Measurements from ENCODE around the gene ELFN1.

The ELFN1 gene

DNA sequence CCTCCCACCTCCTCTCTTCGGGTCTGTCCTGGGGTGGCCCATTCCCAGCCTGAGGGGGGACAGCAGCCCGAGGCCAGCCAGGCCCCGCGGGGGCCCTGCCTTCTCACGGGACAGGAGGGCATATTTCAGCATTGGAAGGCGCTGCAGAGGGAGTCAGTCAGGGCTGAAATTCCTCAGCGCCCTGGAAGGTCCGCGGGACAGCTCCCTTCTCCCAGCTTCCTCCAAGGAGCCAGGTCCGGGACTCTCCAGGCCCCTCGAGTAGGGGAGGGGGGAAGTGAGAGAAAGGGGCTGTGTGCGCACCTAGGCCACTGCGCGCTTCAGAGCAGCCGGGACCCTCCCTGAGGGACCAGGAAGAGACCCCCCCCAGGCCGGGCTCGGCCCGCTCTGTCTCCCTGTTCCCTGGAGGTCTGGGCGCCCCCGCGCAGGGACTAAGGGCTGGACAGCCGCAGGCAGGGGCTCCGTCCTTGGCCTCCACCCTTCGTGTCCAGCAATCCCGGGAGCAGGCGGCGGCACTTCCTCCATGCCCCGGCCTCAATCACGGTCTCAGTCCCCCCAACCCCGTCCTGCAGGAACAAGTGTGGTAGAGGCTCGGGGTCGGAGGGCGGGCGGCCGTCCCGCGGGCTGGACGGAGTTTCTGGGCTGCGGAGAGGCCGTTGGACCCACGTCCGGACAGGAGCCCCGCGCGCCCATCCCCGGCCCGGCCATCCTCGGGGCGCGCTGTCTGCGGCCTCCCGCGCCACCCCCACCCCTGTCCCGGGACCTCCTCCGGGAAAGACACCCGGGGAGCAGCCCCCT lies 6.0 kb upstream of the ELFN1 start:
- no peak for DNase-seq (ENCODE audit: low read depth, low spot score)

DNA sequence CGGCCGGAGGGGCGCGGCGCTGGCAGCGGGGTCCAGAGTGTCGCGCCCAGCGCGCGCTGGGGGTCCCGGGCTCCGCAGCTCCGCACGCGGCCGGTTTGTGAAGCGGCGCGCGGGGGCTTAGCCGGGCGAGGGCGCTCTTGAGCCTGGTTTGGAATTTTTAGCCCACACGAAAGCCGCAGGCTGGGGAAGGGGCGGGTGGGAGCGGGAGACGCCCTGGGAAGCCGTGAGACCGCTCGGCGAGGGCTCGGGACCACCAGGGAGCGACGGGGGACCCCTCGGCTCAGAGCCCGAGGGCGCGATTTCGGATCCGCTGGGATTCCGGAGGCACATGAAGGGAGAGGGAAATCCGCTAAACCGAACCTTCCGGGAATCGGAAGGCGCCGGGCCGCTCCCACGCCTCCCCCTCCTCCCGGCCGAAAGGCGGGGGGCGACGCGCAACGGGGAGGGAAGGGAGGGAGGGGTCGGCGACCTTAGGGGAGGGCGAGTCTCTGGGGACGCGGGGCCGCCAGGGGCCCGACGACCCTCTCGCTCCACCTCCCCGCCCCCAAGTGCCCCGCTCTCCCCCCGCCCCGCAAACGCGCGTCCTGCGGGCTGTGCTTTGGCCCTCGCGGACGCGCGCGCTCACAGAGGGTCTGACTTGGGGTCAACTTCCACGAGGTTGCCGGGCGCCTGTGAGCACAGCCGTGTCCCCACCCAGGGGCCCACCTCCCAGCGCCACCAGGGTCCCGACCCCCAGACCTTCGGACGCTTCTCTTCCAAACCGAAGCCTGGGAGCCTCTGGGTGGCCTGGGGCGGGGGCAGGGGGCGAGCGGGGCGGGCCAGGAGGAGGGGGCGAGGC lies 5.1 kb upstream of the ELFN1 start:
- no peak for DNase-seq (ENCODE audit: low read depth, low spot score)

DNA sequence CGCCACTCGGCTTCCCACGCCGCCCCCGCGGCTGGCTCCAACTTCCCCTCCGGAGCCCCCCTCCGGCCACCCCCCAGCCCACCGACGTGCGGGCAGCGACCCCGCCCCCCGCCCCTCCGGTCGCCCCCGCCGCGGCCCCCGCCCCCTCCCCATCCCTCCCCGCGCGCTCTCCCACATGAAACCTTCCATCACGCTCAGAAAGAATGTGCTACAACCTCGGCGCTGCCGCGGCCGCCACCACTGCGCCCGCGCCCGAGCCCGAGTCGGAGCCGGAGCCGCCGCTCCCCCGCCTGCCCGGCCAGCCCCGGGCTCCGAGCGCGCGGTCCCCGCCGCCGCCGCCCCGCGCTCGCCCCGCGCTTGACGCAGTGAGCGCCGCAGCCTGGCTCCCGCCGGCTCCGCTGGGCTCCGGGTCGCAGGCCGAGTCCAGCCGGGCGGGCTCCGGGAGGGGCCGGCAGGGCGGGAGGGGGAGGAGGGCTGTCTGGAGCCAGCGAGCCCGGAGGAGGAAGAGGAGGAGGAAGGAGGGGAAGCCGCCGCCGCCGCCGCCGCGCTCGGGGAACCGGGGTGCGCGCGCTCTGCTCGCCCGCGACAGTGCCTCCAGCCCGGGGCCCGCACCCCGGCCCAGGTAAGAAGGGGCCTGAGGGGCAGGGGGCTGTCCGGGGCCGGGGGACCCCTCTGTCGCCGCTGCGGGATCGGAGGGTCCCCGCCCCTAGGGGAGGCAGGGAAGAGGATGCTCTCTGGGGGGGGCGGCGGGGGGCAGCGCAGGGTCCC lies 4.3 kb upstream of the ELFN1 start:
- no peak for DNase-seq (ENCODE audit: low read depth, low spot score)

DNA sequence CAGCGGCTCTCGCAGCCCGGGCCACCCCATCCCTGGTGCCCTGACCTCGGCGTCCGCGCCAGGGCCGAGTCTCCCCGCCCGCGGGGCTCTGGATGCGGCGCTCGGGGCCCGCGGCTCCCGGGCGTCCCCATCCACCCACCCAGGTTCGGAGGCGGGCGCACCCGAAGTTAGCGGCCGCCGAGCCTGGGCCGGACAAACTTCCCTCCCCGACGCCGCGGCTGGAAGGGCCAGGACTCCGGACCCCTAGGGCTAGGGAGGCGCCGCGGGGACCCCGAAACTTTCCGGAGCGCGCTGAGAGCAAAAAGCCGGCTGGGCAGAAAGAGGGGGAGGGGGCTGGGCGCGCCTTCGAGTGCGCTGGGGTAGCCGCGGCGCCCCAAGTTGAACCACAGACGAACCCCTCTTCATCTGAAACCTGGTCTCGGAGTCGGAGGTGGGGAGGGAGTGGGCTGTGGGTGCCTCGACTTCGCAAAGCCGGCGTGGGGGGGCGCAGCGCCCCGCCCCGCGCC lies 3.7 kb upstream of the ELFN1 start:
- no peak for DNase-seq (ENCODE audit: low read depth, low spot score)

DNA sequence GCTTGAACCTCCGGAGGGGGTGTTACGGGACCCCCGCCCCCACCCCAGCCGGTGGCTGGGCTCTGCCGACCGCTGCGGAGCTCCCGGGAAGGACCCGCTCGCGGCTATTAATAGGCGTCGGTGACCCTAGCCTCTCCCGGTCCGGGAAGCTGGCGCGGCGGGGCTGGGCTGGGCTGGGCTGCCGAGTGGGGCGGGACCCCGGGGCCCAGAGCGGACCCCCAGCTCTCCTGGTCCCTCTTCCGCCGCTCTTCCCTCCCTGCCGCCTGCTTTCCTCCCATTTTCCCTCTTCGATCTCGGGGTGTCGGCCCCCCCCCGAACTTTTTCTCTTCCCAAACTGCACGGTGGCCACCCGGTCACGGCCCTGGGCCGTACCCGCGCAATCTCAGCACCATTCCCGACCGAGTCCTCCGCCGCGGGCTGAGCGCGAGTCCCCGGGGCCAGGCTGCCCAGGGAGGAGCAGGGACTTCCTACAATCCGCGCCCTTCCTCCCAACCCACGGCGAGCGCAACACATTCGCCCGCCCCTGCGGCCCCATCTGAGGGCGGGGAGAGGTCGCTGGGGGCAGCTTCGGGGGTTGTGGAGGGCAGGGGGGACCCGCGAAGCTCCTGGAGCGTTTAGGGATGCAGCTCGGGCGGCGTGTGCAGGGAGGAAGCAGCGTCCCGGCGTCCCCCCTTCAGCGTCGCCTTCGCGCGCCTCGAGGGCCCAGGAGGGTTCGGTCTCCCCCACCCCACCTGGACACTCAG lies 3.1 kb upstream of the ELFN1 start:
- DNase-seq (ENCODE audit: low read depth, low spot score) = no peak

DNA sequence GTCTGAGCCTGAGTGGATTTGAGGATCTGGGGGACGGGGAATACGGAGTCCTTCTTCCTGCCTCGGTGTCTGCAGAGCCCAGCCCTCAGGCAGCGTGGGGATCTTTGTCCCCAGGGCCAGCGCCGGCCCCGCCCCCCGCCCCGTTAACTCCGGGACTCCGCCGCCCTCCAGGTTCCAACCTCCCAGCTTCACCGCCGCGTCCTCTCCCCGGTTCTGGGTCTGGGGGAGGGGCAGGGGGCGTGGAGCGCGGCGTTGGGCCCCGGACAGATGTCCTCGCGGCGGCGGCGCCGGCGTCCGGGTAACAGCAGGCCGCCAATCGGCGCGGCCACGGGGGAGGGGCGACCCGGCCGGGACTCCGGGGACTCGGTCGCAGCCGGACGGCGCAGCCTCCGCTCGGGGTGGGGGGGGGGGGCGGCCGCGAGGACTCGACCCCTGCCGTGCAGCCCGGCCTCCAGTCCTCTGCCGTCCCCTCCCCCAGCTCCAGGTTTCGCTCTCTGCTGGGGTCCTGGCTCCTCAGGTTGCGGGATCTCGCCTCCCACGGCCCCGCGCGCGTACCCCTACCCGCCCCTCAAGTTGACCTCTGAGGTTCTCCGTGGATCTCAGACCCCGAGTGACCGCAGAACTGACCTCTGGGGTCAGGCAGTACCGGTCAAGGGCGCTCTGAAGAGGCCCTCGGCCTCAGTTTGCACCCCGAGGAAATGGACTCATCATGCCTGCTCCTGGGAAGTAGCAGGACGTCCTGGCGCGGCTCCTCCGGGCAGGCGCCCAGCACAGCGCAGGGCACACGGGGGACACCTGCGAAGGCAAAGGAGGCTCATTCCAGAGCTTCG lies 2.3 kb upstream of the ELFN1 start:
- DNase-seq (ENCODE audit: low read depth, low spot score) = no peak

DNA sequence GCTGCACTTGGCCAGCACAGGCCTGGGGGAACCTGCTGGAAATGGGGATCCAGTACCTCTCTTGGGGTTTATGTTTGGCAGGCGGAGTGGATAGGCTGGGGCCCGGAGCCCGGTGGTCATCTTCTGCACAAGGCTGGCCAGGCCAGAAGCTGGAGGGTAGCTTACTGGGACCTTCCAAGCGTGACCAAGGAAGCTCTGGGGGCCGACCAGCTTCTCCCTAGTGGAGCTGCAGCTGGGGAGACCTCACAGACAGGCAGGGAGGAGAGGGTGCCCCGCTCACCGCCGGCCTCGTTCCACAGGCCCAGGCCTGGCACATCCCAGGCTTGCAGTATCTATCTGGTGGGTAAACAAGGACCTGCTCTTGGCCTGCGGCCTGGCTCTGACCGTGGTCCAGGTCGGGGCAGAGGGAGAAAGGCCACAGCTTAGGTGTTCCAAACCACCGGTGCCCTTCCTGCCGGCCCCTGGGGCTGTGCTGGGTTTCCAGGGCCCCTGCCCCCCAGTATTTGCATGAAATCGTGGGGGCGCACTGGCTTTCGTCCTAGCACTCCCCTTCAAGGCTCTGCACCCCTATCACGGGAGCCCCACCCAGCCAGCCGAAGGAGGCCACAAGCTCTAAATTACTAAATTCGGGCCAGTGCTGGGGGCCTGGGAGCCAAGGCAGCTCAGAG lies 1.5 kb upstream of the ELFN1 start:
- DNase-seq (ENCODE audit: low read depth, low spot score) = no peak

DNA sequence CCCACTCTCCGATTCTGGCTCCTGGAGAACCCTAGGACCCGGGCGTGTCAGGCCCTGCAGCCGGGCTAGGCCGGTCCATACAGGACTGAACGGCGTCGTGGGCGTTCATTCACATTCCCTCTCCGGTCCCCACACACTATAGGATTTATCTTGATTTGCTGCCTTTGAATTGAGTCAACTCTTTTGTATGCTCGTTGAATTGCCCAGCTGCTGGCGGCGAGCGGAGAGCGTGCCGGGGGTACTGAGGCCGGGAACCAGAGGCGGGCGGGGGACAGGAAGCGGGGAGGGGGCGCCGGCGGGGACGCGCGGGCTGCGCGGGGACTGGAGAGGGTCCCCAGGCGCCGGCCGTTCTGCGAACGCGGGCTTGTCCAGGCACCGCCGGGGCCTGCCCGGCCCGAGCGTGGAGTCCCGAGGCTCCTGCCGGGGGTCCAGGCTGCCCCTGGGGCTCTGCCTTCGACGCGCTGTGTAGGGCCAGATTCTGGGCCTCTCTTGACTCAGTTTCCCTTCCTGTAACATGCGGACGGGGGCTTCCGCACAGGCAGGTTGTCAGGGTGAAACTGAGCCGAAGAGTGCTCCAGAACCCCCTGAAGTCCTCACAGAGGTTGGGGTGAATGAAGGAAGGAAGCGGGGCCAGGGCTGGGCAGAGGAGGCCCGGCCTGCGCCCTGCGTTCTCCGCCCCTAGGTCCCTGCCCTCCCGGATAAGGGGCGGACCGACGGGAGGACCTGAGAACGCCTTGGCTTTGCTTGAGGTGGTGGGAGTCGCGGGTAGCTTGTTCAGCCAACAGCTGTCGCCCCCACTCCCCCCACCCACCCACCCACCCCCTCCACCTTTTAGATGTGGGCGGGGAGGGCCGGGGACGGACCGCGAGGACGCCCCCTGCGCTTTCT lies 769 bp upstream of the ELFN1 start:
- no peak for DNase-seq (ENCODE audit: low read depth, low spot score)

DNA sequence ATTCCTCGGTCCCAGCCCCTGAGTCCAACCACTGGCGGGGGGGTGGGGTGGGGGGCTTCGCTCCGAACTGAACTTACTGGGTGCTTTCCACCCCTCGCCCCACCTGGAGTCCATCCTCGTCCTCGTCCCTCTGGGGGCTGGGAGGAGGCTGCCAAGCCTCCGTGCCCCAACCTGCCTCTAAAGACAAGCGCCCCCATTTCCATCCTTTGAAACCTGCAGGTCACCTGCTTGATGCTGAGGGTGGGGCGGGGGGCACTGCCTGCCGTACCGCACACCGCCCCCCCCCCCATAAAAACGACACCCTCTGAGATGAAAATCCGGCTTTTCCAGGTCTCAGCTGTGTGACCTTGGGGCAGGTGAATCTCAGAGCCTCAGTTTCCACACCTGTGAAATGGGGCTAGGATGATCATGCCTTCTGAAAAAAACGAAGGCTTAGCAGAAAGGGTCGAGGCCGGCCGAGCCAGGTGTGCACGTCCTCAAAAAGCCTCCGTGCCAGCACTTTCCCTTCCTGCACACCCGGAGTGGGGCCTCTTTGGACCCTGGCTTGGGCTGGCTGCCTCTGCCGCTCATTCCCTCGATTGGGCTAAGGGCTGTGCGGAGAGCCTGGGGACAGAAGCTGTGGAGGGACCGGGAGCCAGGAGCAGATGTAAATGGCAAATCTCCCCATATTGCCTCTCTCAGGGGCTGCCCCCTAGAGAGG lies 967 bp downstream of the ELFN1 start:
- no peak for DNase-seq (ENCODE audit: low read depth, low spot score)

DNA sequence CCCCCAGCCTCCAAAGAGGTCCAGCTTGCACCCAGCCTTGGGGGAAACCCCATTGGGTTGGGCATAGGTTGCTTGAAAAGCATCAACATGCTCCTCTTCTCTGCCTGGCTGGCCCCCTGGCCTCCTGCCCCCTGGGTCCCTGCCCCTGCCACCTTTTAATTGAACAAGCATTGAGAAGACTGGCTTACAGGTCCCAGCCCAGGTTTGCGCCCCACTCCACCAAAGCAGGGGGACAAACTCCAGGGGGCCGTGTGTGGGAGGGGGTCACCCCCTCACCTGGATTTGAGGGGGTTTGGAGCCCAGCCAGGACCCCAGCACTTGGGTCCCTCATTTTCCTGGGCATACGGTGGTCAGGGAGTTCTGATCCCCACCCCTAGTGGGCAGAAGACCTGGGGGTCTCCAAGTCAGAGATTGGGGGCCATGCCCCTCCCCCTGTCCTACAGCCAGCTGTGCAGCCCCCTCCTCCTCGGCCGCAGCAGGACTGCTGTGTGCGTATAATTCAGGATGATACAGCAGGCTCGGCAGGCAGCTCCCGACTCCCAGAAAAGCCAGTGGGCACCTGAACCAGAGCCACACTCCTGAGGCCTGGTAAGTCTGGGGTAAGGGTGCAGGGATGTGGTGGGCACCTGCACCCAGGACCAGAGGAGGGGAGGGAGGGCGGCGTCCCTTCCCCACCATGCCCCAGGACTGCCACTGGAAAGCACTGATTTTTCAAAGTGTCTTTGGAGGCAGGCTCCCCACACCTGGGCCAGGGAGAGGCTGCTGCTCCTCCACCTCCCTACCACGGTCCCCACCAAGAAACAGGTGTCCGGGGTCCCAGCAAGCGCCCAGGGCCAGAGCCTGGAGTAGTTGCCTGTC lies 1.7 kb downstream of the ELFN1 start:
- DNase-seq (ENCODE audit: low read depth, low spot score) = no peak

DNA sequence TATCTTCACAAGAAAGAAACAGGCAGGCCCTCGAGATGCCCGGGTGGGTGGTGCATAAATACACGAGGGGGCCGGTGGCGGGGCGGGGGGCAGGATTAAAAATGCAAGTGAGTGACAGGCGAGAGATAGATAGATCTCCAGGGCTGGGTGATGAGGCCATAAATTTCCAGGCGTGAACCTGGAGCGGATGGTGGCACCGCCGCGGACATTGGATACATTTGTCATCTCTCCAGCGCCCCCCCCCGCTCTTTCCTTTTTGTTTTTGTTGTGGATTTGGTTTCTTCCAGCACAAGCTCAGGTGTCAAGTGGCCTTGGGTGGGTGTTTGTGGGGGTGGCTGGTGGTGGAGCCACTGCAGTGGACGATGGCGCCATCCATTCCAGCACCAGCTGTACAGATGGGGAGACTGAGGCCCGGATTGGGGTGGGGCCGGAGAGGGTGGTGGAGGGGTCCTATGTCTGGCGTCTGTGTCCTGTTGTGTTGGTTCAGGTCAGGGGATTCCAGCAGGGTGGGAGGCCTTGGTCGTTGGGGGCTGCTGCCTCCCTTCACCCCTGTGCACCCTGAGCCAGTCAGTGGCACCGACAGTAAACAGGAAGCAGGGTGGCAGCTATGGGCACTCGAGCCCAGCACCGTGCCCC lies 2.9 kb downstream of the ELFN1 start:
- no peak for DNase-seq (ENCODE audit: low read depth, low spot score)

DNA sequence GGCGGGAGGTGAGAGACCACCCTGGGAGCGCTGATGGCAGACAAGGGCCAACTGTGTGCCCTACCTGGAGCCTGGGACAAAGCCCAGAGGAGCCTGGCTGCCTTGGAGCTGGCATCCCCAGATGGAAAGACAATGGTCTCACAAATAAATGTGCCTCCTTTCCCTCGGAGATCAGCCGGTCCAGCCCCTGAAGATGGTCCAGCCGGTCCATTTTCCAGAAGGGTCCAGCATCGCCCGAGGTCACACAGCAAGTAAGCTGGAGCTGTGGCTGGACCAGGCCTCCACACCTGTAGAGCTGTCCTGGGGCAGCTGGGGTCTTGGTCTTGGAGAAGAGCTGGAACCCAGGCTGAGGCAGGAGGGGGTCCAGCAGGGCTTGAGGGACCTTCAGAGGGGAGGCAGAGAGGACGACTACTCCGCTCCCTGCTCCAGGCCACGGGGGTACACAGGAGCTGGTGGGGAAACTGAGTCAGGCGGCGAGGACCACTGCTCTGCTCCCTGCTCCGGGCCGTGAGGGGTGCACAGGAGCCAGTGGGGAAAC lies 3.6 kb downstream of the ELFN1 start:
- no peak for DNase-seq (ENCODE audit: low read depth, low spot score)

DNA sequence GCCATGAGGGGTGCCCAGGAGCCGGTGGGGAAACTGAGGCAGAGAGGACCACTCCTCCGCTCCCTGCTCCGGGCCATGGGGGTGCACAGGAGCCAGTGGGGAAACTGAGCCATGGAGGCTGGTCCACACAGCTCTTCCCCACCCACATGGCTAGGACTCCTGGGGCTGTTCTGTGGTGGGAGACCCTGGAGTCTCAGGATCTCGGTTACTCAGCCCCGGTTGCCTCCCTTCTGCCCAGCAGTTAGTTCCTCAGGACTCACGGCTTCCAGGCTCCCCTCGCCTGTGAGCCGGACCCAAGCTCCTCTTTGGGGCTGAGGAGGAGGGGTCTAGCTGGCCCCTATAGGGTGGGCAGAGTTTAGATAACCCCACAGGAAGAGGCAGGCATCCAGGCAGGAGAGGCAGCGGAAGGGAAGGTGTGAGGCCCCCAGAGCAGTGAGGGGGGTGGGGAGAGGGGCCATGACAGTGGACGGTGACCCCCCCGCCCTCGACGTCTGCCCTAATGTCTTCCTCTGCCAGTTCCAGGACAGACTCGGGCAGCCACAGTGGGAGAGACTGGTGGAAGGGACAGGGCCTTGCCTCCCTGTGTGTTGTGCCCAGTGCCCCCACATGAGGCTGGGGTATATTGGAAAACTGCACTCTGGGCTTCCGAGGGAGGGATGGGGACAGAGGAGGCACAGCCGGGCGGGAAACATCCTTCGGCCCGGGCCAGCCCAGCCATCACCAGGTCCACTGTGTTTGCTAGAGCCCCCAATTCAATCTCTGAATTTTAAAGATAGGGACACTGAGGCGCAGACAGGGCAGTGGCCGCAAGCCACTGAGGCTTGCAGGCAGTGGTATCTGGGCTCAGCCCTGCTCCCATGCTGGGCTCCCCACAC lies 4.3 kb downstream of the ELFN1 start:
- DNase-seq (ENCODE audit: low read depth, low spot score) = no peak

DNA sequence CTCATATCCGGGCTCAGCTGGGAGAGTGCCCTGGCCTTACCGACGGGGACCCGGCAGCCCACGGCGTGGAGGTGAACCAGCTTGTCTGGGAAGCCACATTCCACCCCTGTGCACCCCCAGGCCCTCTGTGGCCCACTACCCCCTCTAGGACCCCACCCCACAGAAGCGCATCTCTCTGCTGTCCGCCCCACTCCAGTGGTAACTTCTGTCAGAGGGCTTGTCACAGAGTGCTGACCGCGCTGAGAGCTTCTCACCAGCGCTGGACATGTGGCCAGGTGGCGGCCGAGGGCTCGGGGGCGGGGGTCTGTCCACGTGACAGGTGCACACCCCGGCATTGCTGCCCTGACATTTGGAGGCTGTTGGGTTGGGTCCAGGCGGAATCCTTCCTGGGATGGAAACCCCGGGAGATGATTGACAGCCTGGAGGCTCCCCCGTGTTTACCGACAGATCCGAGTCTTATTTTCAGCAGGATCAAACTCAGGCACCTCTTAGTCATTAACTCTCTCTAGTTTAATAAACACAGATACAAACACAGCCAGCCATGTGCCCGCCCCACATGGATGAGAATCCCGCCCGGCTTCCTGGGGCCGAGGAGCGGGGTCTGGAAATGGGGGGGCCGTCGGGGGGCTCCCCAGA lies 5.1 kb downstream of the ELFN1 start:
- DNase-seq (ENCODE audit: low read depth, low spot score) = no peak
